Activated CD8-positive, alpha-beta memory T cell treated with anti-CD3 and anti-CD28 coated beads, Interleukin-2, amount 10 ng/mL, durations not matched to agents 7 days and 5 days (primary cell): Measurements from ENCODE around the gene EMX1. TPM values are rescaled to one million over a fixed set of nuclear protein-coding genes. Genes with fewer than 3 reads are reported as not detected.
"Not testable (repeated sequence)": the region's sequence is repeated elsewhere in the genome, so short reads cannot be mapped to it uniquely, and the experiment has no call there.

Source experiments
- ATAC-seq: fragments of 150-1000 bp; cut with Tn5 transposase; one replicate; pipeline ENCODE4 v1.10.0; 2021; ENCODE audit warnings: moderate library complexity
- CTCF ChIA-PET: fragments of 350-600 bp; sonication (Branson Sonifier 250); formaldehyde crosslinking; loops from one replicate; lab custom pipeline; 2021; ENCODE audit warnings: antibody characterized with exemption; lab: Charles Lee
- DNase-seq: peaks from one replicate; pipeline ENCODE4 v3.0.0-alpha.2; 2020
- H3K27ac Mint-ChIP-seq: one replicate; pipeline ENCODE4 v1.8.0; 2021; ENCODE audit warnings: mild to moderate bottlenecking, mixed read lengths
- H3K27me3 Mint-ChIP-seq: one replicate; pipeline ENCODE4 v1.8.0; 2021; ENCODE audit warnings: mixed read lengths
- H3K36me3 Mint-ChIP-seq: one replicate; pipeline ENCODE4 v1.8.0; 2021; ENCODE audit warnings: mild to moderate bottlenecking, mixed read lengths
- H3K4me1 Mint-ChIP-seq: one replicate; pipeline ENCODE4 v1.8.0; 2021; ENCODE audit warnings: mixed read lengths
- H3K4me3 Mint-ChIP-seq: one replicate; pipeline ENCODE4 v1.8.0; 2021; ENCODE audit warnings: mild to moderate bottlenecking, moderate library complexity, mixed read lengths
- H3K9me3 Mint-ChIP-seq: one replicate; pipeline ENCODE4 v1.8.0; 2022; ENCODE audit warnings: low read depth, mixed read lengths
- total RNA-seq, 2 experiments: library from RNA; stranded (reverse); gene quantifications; one replicate each; pipeline ENCODE4 v1.2.3, GENCODE V29; 2021

EMX1 gene
- total RNA-seq, 2 experiments from 2014 or later: not detected

- Mint-ChIP-seq H3K4me3 (no peak overlapping the region), H3K4me1 (peaks cover 4% of the 10 kb centered on the region), H3K27me3 (peaks cover 32% of the 10 kb centered on the region), H3K27ac (no peak overlapping the region), H3K9me3 (no peaks in the 10 kb centered on the region), H3K36me3 (no peaks in the 10 kb centered on the region)
- DNase-seq: peak; percentile 79
- ATAC-seq: peak; percentile 88
- CTCF ChIA-PET: interaction anchor here (0.6 to 10.9 kb wide), 38 partner anchors 10 to 320 kb away, joined by 3 to 306 read pairs (median 4); partner anchors contain the start of genes RAB11FIP5 and SFXN5
Measured at GRCh38 chr2:72892506-72893173, 24.7 kb upstream of the EMX1 start.

DNA sequence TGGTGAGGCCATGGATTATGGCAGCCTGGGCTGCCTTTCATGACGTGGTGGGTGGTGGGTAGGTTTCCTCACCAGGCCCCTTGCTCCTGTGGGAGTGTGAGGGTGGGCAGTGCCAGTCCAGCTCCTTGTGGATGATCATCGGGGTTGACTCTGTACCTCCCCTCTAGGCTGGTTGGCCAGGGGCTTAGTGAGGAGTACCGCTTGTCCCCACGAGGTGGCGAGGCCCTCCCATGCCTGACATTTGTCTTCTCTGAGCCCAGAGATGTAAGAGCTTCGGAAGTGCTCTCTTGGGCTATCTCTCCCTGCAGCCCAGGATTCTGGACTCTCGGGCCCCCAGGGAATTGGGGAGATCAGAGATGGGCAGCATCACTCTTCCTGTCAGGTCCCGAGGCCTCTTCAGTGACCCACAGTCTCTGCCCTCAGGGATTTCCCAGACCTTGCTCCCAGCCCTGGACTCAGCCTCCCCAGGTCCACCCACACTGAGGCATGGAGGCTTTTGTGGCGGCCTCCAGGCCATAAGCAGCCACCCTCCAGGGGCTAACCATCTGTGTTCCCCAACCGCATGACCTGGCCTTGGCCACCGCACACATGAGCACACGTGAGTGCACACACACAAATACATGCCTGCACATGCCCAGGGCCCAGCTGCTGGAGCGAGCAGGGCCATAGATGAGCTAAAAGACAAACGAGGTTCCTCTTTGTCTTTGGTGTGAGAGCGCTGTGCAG lies 23.6 kb upstream of the EMX1 start:
- ATAC-seq (peak; percentile 74), DNase-seq (peak; percentile 75)
- Mint-ChIP-seq H3K36me3 (no peaks in the 10 kb centered on the region), H3K4me1 (peaks cover 4% of the 10 kb centered on the region), H3K27me3 (peaks cover 36% of the 10 kb centered on the region), H3K4me3 (no peak overlapping the region), H3K27ac (no peak overlapping the region), H3K9me3 (no peaks in the 10 kb centered on the region)
- CTCF ChIA-PET: interaction anchor here (0.6 to 10.9 kb wide), 34 partner anchors 9 to 319 kb away, joined by 3 to 306 read pairs (median 6); partner anchors contain the start of gene SFXN5

DNA sequence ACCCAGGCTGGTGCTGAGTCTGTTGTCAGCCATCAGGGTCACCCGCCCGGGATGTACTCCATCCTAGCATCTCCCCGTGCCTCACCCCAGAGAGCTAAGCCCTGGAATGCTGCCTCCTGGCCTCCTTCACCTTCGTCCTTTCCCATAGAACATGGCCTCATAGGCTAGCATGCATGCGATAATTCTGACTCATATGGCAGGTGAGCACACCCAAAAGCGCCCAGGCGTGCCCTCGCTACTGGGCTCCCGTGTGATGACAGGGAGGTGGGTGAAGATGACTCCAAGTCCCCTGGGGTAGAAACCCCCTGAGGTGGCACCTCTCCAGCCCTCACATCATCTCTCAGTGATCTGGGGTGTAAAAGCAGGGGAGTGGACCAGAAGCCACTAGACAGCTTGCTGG lies 22.8 kb upstream of the EMX1 start:
- Mint-ChIP-seq H3K36me3 (no peaks in the 10 kb centered on the region), H3K9me3 (no peaks in the 10 kb centered on the region), H3K4me3 (no peak overlapping the region), H3K4me1 (peaks cover 4% of the 10 kb centered on the region), H3K27ac (no peak overlapping the region), H3K27me3 (peaks cover 37% of the 10 kb centered on the region)
- CTCF ChIA-PET: interaction anchor here (1.1 to 10.9 kb wide), 9 partner anchors 8 to 283 kb away, joined by 3 to 306 read pairs (median 24); no protein-coding TSS in a partner anchor
- no peak for ATAC-seq
- DNase-seq: no peak

DNA sequence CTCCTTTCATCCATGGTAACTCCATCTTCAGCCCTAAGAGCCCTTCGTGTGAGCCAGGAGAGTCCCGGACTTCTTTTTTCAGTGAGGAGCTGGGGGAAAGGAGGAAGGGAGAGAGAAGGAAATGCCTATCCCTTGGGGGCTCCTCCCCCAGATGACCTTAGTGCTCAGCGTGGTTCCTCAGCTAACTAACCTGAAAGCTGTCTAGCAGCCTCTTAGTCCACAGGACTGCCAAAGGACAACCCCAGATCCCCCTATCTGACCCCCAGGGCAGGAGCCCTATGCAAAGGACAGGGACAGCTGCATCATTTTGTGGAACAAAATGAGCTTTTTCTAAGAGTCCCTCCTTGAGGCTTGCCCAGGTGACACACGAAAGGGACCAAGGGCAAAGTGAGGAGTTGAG lies 22.2 kb upstream of the EMX1 start:
- Mint-ChIP-seq H3K27ac (no peak overlapping the region), H3K4me1 (peaks cover 4% of the 10 kb centered on the region), H3K4me3 (no peak overlapping the region), H3K36me3 (no peaks in the 10 kb centered on the region), H3K27me3 (peaks cover 34% of the 10 kb centered on the region), H3K9me3 (no peaks in the 10 kb centered on the region)
- CTCF ChIA-PET: interaction anchor here (1.2 to 10.9 kb wide), 6 partner anchors 9 to 283 kb away, joined by 3 to 306 read pairs (median 15); no protein-coding TSS in a partner anchor
- ATAC-seq: no peak
- DNase-seq: no peak

DNA sequence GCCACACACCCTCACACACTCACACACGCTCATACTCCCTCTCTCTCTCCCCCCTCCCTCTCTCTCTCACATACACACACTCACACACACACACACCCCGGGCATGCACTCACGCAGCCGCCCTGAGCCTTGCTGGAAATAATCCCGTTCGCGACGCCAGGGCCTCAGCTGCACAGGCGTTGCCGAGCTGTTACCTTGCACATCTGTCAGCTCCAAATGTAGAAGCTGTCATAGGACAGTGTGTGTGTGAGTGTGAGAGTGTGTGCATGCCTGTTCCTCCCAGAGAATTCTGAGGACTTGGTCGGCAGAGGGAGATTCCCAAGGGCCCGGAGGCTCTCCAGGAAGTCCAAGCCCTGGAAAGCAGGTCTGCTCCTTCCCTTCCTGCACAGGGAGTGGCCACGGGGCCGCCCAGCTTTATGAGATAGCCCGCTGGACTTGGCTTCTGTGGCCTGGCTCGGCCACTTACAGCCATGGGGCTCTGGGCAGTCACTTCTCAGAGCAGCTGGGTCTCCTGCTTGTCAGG lies 21.5 kb upstream of the EMX1 start:
- H3K27ac Mint-ChIP-seq: no peak overlapping the region
- H3K4me3 Mint-ChIP-seq: no peak overlapping the region
- H3K4me1 Mint-ChIP-seq: peaks cover 4% of the 10 kb centered on the region
- DNase-seq (no peak), ATAC-seq (no peak)
- no peaks in the 10 kb centered on the region for H3K36me3 Mint-ChIP-seq
- no peaks in the 10 kb centered on the region for H3K9me3 Mint-ChIP-seq
- CTCF ChIA-PET: interaction anchor here (0.6 to 10.9 kb wide), 8 partner anchors 8 to 322 kb away, joined by 3 to 306 read pairs (median 6); partner anchors contain the start of gene SPR
- peaks cover 39% of the 10 kb centered on the region for H3K27me3 Mint-ChIP-seq

- H3K4me1 Mint-ChIP-seq: peaks cover 4% of the 10 kb centered on the region
- H3K9me3 Mint-ChIP-seq: no peaks in the 10 kb centered on the region
- no peak overlapping the region for H3K27ac Mint-ChIP-seq
- no peaks in the 10 kb centered on the region for H3K36me3 Mint-ChIP-seq
- CTCF ChIA-PET: interaction anchor here (1.2 to 10.9 kb wide), 6 partner anchors 9 to 281 kb away, joined by 3 to 306 read pairs (median 4); partner anchors contain the start of gene SPR
- ATAC-seq (no peak), DNase-seq (no peak)
- H3K27me3 Mint-ChIP-seq: peaks cover 44% of the 10 kb centered on the region
- no peak overlapping the region for H3K4me3 Mint-ChIP-seq
Measured at GRCh38 chr2:72896446-72896845, 20.9 kb upstream of the EMX1 start.

GRCh38 chr2:72897785-72898584 lies 19.3 kb upstream of the EMX1 start:
- Mint-ChIP-seq H3K9me3 (no peaks in the 10 kb centered on the region), H3K4me1 (peaks cover 4% of the 10 kb centered on the region), H3K27me3 (peaks cover 55% of the 10 kb centered on the region), H3K27ac (no peak overlapping the region), H3K36me3 (no peaks in the 10 kb centered on the region), H3K4me3 (no peak overlapping the region)
- no peak for ATAC-seq
- no peak for DNase-seq
- CTCF ChIA-PET: interaction anchor here (1.3 to 1.8 kb wide), 2 partner anchors 12 to 76 kb away, joined by 3 to 8 read pairs; no protein-coding TSS in a partner anchor

- CTCF ChIA-PET: interaction anchor here (1.8 kb wide), 1 partner anchor 75 kb away, joined by 8 read pairs; no protein-coding TSS in a partner anchor
- ATAC-seq: no peak
- Mint-ChIP-seq H3K36me3 (no peaks in the 10 kb centered on the region), H3K9me3 (no peaks in the 10 kb centered on the region), H3K4me1 (peaks cover 4% of the 10 kb centered on the region), H3K27me3 (peaks cover 61% of the 10 kb centered on the region), H3K27ac (no peak overlapping the region), H3K4me3 (no peak overlapping the region)
- no peak for DNase-seq
Measured at GRCh38 chr2:72898585-72898906, 18.8 kb upstream of the EMX1 start.

- Mint-ChIP-seq H3K27me3 (peaks cover 67% of the 10 kb centered on the region), H3K27ac (no peak overlapping the region), H3K9me3 (no peaks in the 10 kb centered on the region), H3K36me3 (no peaks in the 10 kb centered on the region), H3K4me1 (peaks cover 4% of the 10 kb centered on the region), H3K4me3 (no peak overlapping the region)
- ATAC-seq (no peak), DNase-seq (no peak)
- CTCF ChIA-PET: no interaction called here
Measured at GRCh38 chr2:72900191-72900825, 17.0 kb upstream of the EMX1 start.

DNA sequence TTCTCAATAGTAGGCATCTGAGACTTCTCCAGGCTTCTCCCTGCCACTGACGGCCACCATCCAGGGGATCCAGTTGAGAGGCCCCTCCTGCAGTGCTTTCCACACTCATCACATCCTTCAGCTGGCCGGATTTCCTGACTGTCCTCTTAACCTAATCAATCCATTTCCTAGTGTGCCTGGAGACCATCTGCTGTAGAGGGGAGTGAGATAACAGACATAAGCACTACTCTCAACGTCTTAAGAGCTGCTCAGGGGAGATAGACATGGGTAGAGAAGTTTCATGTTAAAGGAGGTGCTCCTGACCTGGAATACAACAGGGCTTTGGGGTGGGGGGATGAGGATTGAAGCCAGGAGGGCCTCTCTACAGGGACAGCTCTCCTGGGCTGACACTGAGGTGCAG lies 15.9 kb upstream of the EMX1 start:
- no peak overlapping the region for H3K27ac Mint-ChIP-seq
- peaks cover 69% of the 10 kb centered on the region for H3K27me3 Mint-ChIP-seq
- no peaks in the 10 kb centered on the region for H3K9me3 Mint-ChIP-seq
- ATAC-seq: no peak
- H3K4me3 Mint-ChIP-seq: no peak overlapping the region
- DNase-seq: no peak
- CTCF ChIA-PET: no interaction called here
- no peaks in the 10 kb centered on the region for H3K4me1 Mint-ChIP-seq
- no peaks in the 10 kb centered on the region for H3K36me3 Mint-ChIP-seq

GRCh38 chr2:72907369-72907768 lies 9.9 kb upstream of the EMX1 start:
- H3K9me3 Mint-ChIP-seq, ATAC-seq, H3K36me3 Mint-ChIP-seq, H3K4me3 Mint-ChIP-seq, H3K4me1 Mint-ChIP-seq, H3K27ac Mint-ChIP-seq, DNase-seq: not testable (repeated sequence)
- CTCF ChIA-PET: interaction anchor here (0.7 kb wide), 1 partner anchor 70 kb away, joined by 3 read pairs; no protein-coding TSS in a partner anchor
- peaks cover 85% of the 10 kb centered on the region for H3K27me3 Mint-ChIP-seq

GRCh38 chr2:72908741-72909140 lies 8.6 kb upstream of the EMX1 start:
- DNase-seq (no peak), ATAC-seq (no peak)
- peaks cover 83% of the 10 kb centered on the region for H3K27me3 Mint-ChIP-seq
- no peak overlapping the region for H3K4me3 Mint-ChIP-seq
- no peaks in the 10 kb centered on the region for H3K36me3 Mint-ChIP-seq
- no peak overlapping the region for H3K27ac Mint-ChIP-seq
- H3K9me3 Mint-ChIP-seq: no peaks in the 10 kb centered on the region
- CTCF ChIA-PET: no interaction called here
- H3K4me1 Mint-ChIP-seq: no peaks in the 10 kb centered on the region
